Measurements from ENCODE around the gene OTOGL. TPM values are rescaled to one million over a fixed set of nuclear protein-coding genes. Genes with fewer than 3 reads are reported as not detected.

Gene OTOGL
- polyA plus RNA-seq, 1 donor from 2014 or later: 0.33 TPM

- TF ChIP-seq POLR2AphosphoS5 (IDR thresholded peaks at IDR 0.05) (peak; percentile 83), EZH2 (IDR thresholded peaks at IDR 0.05; ENCODE audit: borderline replicate concordance, insufficient read depth, low read length, poor library complexity, severe bottlenecking) (no peak), EP300 (conservative IDR thresholded peaks at IDR 0.05; ENCODE audit: poor library complexity, severe bottlenecking) (peak; percentile 79)
- Histone ChIP-seq H3F3A (ENCODE audit: insufficient read depth, low read length, poor library complexity, severe bottlenecking) (no peaks in the 10 kb centered on the region), H3K27ac (ENCODE audit: low read length) (no peak overlapping the region), H2AFZ (ENCODE audit: low read depth, low read length) (no peak overlapping the region), H3K79me2 (replicated peaks; ENCODE audit: insufficient read depth, low read length) (no peaks in the 10 kb centered on the region), H3K4me3 (ENCODE audit: low read length) (no peak overlapping the region), H3K9me3 (ENCODE audit: low read length) (no peaks in the 10 kb centered on the region), H3K36me3 (ENCODE audit: insufficient read depth, low read length) (no peaks in the 10 kb centered on the region), H3K4me2 (ENCODE audit: low read length) (no peak overlapping the region), H3K9ac (ENCODE audit: low read length) (no peak overlapping the region), H4K20me1 (ENCODE audit: insufficient read depth) (no peaks in the 10 kb centered on the region), H3K9me2 (ENCODE audit: insufficient read depth, low read length) (no peaks in the 10 kb centered on the region), H3K27me3 (ENCODE audit: insufficient read depth, low read depth, low read length) (no peaks in the 10 kb centered on the region)
Observed at GRCh38 chr12:80059875-80060274, 39.5 kb upstream of the OTOGL start.

- Histone ChIP-seq H3K9me3 (ENCODE audit: low read length) (no peaks in the 10 kb centered on the region), H3K36me3 (ENCODE audit: insufficient read depth, low read length) (no peaks in the 10 kb centered on the region), H2AFZ (ENCODE audit: low read depth, low read length) (no peak overlapping the region), H3K79me2 (replicated peaks; ENCODE audit: insufficient read depth, low read length) (no peaks in the 10 kb centered on the region), H3K9me2 (ENCODE audit: insufficient read depth, low read length) (no peaks in the 10 kb centered on the region), H3K27ac (ENCODE audit: low read length) (no peak overlapping the region), H3K4me2 (ENCODE audit: low read length) (no peak overlapping the region), H4K20me1 (ENCODE audit: insufficient read depth) (no peaks in the 10 kb centered on the region), H3K27me3 (ENCODE audit: insufficient read depth, low read depth, low read length) (no peaks in the 10 kb centered on the region), H3F3A (ENCODE audit: insufficient read depth, low read length, poor library complexity, severe bottlenecking) (no peaks in the 10 kb centered on the region), H3K9ac (ENCODE audit: low read length) (no peak overlapping the region), H3K4me3 (ENCODE audit: low read length) (no peak overlapping the region)
- no peak for TF ChIP-seq MXI1 (conservative IDR thresholded peaks at IDR 0.05; ENCODE audit: poor library complexity, severe bottlenecking)
- TF ChIP-seq CTCF (IDR thresholded peaks at IDR 0.05; ENCODE audit: poor library complexity, severe bottlenecking): no peak
- TF ChIP-seq EP300 (conservative IDR thresholded peaks at IDR 0.05; ENCODE audit: poor library complexity, severe bottlenecking): no peak
- no peak for TF ChIP-seq EZH2 (IDR thresholded peaks at IDR 0.05; ENCODE audit: borderline replicate concordance, insufficient read depth, low read length, poor library complexity, severe bottlenecking)
- TF ChIP-seq TAF1 (IDR thresholded peaks at IDR 0.05; ENCODE audit: low read depth): no peak
- no peak for TF ChIP-seq RAD21 (conservative IDR thresholded peaks at IDR 0.05)
- TF ChIP-seq REST (IDR thresholded peaks at IDR 0.05; ENCODE audit: borderline replicate concordance): no peak
- TF ChIP-seq SMC3 (conservative IDR thresholded peaks at IDR 0.05; ENCODE audit: poor library complexity): no peak
- TF ChIP-seq POLR2AphosphoS5 (IDR thresholded peaks at IDR 0.05): no peak
Observed at GRCh38 chr12:80064269-80064668, 35.1 kb upstream of the OTOGL start.

Measured in neural cell (in vitro differentiated cells).